NCI-H748 (cell line): ENCODE data around the gene MTLN.
"Not testable (repeated sequence)": the region's sequence is repeated elsewhere in the genome, so short reads cannot be mapped to it uniquely, and the experiment has no call there.

Experiments
- DNase-seq: peaks from one replicate; lab custom pipeline; 2025; ENCODE audit not compliant: unreplicated experiment; lab: John Stamatoyannopoulos, UW

MTLN gene

DNA sequence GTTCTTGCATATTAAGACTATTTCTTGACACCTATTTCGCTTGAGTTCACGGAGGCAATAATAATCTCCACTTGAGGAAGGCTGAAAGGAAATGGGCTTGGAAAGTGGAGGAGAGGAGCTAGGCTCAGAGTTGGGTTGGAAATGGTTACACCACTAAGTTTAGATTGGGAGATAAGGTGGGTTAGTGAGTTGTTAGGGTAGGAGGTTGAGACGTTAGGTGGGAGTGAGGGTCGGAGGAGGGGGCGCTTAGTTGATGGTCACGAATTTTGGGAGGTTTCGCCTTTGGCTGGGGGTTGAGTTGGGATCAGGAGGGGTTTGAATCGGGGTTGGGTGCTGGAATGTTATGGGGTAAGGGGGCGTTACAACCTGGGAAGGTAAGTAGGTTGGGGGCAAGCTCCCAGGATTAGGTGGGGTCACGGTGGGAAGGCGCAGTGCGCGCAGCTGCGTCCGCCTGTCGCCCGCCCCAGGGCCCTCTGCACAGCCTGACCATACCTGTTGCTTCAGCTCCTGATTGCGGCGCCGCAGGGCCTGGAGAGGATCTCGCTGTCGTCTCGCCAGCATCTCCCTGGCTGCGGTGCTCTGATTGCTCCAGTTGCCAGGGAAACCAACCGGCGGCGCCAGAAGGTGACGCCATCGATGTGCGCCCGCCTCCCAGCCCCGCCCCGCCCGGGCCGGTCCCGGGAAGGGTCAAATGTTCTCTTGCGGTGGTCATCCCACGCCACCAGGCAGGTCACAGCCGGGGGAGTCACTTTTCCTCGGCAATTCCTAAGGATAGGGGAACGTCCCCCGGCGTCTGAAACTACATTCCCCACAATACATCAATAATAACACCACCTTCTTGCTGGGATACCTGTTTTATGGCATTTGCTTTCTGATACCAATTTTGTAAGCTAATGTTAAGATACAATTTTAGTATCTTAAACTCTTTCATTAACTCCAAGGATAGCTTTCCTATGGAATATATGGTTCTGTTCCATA is 7.7 kb downstream of the MTLN start, which contains the start of gene NPHP1:
NPHP1 (minus strand) TSS at position 606 of the 978 bp plus-strand sequence; CDS start at position 561, 45 bp downstream.
- DNase-seq: peak; percentile 91

DNA sequence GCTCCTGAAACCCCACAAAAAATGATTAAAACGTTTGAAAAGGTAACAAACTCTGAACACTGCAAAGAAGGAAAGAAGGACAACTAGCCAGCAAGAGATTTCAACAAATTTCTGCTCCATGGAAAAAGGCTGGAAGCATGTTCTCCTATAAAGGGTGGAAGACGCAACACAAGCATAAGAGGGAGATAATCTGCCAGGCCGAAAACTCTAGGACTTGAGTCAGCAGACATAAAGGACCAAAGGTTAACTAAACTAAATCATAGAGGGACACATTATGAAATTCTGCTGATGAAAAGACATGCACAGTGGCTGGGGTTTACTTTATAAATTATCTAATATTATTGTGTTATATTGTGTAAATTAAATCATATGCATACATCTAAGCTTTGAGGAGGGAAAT is 14.3 kb downstream of the MTLN start:
- DNase-seq: no peak

DNA sequence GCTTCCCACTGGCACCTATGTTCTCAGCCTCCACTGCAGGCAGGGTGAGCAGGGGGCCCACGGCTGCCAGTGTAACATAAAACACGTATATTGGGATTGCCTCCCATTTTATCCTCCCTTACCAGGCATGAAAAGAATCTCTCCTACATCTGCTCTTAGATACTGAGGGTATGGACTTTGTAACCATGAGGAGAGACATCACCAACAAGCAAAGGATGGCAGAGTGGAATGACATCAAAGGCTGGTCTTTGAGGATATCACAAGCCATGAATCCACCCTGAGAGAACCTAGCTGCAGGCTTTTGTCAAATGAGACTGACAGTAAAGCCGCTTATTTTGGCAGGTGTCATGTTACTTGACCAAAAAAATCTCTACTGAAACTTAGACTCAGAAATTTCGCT is 14.9 kb downstream of the MTLN start:
- no peak for DNase-seq

DNA sequence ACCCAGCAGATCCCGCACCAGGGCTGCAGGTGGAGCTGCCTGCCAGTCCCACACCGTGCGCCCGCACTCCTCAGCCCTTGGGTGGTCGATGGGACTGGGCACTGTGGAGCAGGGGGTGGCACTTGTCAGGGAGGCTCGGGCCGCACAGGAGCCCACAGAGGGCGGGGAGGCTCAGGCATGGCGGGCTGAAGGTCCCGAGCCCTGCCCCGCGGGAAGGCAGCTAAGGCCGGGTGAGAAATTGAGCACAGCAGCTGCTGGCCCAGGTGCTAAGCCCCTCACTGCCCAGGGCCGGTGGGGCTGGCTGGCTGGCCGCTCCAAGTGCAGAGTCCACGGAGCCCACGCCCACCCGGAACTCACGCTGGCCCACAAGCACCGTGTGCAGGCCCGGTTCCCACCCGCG is 22.2 kb downstream of the MTLN start:
- not testable (repeated sequence) for DNase-seq

DNA sequence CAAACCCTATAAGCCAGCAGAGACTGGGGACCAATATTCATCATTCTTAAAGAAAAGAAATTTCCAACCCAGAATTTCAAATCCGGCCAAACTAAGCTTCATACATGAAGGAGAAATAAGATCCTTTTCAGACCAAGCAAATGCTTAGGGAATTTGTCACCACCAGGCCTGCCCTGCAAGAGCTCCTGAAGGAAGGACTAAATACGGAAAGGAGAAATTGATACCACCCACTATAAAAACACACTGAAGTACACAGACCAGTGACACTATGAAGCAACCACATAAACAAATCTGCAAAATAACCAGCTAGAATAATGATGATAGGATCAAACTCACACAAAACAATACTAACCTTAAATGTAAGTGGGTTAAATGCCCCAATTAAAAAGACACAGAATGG is 29.9 kb downstream of the MTLN start:
- no peak for DNase-seq

DNA sequence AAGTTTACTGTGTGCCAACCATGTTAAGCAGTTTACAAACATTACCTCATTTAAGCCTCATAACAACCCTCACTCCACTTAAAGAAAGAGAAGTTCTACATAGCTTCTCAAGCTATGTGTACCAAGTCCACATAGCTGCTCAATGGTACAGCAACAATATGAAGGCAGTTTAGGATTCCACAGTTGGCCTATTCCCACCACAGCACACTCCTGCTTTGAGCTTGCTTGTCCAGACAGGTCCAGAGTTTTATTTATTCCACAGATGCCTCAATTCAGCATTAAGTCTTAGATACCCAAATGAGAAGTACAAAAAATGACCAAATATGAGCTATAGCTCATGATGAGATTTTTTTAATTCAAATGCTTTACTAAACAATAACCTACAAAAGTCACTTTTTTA is 32.3 kb downstream of the MTLN start:
- DNase-seq: no peak

DNA sequence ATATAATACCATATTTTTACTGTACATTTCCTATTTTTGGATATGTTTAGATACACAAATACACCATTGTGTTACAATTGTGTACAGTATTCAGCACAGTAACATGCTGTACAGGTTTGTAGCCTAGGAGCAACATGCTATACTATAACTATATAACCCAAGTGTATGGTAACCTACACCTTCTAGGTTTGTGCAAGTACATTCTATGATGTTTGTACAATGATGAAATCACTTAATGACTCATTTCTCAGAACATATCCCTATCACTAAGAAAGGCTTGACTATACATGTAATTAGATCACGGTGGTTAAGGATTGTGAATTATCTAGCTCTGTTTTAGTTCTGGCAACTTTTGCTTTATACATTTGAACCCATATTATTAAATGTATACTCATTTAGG is 38.8 kb downstream of the MTLN start:
- no peak for DNase-seq

DNA sequence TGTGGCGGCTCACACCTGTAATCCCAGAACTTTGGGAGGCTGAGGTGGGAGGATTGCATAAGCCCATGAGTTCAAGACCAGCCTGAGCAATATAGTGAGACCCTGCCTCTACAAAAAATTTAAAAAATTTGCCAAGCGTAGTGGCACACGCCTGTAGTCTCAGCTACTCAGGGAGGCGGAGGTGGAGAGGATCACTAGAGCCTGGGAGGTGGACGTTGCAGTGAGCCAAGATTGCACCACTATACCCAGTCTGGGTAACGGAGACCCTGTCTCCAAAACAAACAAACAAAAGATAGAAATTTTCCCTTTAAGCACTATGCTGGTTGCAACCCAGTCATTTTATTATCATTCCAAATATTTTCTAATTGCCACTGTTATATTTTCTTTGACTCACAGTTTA is 39.8 kb downstream of the MTLN start:
- DNase-seq: no peak

DNA sequence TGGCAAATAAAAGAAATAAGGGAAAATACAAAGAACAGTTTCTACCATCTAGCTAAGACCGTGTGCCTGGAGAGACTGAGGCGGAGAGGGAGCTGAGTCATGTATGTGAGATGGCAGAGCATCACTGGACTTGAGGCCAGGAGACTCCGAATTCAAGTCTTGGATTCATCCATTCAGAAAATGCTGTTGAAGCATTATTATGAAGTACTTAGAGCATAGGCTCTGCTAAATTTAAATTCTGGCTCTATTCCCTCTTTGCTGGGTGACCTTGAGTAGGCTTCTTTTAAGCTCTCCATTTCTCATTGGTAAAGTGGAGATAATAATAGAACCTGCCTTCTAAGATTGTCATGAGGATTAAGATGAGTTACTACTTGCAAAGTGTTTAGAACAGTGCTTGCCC is 42.2 kb downstream of the MTLN start:
- no peak for DNase-seq

DNA sequence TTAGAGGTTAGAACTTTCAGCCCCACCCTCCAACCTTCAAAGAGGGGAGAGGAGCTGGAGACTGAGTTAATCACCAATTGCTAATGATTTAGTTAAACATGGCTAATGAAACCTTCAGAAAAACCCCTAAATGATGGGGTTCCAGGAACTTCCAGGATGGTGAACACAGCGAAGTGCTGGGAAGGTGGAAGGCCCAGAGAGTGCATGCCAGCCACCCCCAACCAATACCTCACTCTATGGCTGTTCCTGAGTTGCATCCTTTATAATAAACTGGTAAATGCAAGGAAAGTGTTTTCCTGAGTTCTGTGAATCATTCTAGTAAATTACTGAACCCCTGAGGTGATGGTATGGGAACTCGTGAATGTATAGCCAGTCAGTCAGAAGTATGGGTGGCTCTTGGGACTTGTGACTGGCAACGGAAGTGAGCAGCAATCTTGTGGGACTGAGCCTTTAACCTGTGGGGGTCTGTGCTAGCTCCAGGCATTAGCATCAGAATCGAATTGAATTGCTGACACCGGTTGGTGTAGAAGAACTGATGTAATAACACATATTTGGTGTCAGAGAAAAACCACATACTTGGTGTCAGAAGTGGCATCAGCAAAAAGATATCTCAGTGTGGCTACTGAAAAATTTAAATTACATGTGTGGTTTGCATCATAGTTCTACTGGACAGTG is 44.9 kb downstream of the MTLN start:
- DNase-seq: no peak

DNA sequence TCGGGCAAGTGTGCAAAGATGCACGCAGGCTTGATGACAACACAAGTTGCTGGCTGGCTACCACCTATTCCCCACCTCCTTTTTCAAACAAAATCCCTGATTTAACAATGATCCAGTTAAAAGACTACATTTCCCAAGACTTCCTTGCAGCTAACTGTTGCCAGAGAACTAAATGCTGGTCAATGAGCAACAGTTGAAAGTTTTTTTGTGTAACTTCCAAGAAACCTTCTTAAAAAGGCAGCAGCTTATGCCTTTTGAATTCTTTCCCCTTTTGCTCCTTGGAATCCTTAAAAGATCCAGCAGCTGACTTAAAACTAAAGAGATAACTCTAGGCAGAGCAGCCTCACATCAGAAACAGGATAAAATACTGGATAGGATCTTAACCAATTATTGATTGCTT is 46.1 kb downstream of the MTLN start:
- DNase-seq: no peak
